ENCODE data around the gene POLR2L.

POLR2L gene

GRCh38 chr11:837189-837989 is 4.9 kb downstream of the POLR2L start:
- DNase-seq, result no peak

GRCh38 chr11:836700-837099 is 5.6 kb downstream of the POLR2L start:
- DNase-seq, result no peak

- DNase-seq, result no peak
These were observed 6.1 kb downstream of the POLR2L start for GRCh38 chr11:836274-836673.

DNA sequence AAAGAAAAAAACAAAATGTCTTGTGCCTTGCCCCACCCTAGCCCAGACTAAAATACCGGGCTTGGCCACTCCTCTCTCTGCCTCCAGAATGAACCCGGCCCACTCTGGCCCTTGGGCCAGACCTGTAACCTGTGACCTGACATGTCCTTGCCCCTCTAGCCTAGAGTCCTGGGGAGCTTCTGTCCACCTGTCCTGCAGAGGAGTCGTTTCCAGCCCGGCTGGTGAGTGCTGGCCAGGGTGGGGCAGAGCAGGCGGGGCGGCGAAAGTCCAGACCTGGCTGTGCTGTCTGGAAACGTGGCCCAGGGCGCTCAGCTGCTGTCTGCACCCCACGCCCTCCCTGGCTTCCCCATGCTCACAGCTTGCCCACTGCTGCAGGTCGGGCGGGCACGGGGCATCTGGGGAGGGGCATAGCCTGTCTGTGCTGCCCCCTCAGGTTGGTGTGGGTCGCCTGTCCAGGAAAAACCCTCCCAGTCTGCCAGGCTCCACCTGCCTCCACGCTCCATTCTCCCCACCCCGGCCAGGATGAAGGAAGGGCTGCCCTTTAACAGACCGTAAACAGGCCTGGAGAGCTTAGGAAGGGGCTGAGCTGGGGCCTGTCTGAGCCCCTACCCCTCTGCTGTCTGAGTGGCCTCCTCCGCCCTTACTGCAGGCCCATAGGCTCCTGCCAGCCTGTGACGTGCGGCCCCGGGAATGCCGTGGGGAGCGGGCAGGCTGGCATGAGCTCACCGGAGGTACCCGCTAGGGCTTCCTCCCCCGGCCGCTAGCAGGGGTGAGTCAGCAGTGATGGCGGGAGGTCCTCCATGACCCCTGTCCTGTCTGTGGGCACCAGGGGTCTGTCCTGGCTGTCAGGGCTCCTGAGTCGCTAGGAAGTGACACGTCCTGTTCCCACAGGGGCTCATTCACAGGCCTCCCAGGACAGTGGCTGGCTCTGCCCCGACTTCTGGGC is 7.7 kb downstream of the POLR2L start:
- peak; percentile 54 for DNase-seq

GRCh38 chr11:833849-834311 is 8.4 kb downstream of the POLR2L start:
- no peak for DNase-seq

DNA sequence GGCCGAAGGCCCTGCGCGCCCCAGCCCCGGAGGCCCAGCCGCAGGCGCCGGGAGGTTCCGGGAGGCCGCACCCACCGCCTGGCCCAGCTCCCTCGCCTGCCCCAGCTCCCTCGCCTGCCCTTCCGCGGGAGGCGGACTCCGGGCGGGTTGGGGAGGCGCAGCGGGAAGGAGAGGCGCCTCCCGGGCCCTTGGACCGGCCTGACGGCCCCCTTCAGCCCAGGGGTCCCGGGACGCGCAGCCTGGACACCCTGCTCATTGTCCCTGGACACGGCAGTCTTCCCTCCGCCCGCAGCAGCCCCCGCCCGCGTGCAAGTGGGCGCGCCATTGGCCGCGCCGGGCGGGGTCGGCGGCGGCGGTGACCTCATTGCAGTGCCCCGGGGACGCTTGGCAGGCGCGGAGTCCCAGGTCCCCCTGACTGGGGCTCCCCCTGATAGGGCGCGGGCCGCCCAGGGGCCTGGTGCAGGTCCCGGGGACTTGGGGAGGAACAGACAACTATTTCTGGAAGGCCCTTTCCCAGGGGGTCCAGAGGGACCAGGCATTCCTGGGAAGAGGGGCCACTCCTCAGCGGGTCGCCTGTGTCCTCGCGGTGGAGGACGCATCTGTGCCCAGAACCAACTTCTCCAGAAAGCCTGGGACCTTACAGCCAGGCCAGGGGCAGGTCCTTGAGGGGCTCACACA is 9.1 kb downstream of the POLR2L start:
- DNase-seq, result no peak

DNA sequence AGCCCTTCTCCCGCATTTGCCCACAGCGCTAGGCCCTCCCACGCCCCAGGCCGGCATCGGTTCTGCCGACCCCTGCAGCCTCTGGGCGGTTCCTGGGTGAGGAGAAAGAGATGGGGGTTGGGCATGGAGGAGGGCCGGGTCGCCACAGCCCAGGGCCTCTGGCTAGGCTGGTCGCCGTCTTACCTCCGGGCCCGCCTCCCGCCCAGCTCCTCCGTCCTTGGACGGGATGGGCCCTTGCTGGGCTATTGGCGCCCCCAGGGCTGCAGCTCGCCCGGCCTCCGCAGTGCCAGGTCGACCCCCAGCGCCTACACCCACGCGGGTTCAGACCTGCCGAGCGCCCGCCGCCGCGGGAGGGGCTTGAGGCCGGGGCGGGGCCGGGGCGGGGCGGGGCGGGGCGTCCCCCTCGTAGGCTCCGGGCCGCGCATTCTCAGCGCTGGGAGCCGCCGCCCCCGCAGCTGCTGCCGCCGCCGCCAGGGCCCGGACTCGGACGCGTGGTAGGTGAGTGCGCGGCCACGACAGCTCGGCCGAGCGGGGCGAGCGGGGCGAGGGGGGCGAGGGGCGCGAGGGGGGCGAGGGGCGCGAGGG is 9.7 kb downstream of the POLR2L start, which contains the start of gene CD151:
Gene CD151, plus strand, starts transcription at position 424 of the 585 bp plus-strand sequence. CDS start 3,118 bp downstream, outside the sequence.
- peak; percentile 58 for DNase-seq

DNA sequence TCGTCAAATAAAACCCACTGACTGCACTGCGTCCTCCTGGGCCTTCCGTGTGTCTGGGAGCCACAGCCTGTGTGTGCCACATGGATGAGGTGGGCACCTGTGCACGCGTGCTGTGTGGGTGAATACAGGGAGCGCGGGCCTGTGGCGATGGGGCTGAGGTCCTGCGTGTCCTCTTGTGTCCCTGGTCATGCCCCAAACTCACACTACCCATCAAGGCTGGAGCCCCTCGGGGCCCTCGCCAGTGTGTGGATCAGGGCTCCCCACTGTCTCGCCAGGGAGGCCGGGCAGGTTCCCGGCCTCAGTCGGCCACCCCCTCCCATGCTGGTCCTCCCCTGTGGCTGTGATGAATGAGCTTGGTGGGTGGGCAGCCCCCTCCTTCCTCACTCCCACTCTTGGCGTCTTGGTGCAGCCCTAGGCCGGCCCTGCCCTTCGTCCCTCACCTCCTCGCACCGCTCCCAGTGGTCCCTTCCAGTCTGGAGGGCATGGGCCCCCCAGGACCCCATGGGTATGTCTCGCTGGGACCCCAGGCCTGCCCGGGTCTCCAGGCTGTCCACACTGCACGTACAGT is 10.3 kb downstream of the POLR2L start:
- DNase-seq, result no peak

GRCh38 chr11:831118-831864 is 11.0 kb downstream of the POLR2L start:
- peak; percentile 38 for DNase-seq

GRCh38 chr11:830295-831117 is 11.8 kb downstream of the POLR2L start:
- peak; percentile 54 for DNase-seq

DNA sequence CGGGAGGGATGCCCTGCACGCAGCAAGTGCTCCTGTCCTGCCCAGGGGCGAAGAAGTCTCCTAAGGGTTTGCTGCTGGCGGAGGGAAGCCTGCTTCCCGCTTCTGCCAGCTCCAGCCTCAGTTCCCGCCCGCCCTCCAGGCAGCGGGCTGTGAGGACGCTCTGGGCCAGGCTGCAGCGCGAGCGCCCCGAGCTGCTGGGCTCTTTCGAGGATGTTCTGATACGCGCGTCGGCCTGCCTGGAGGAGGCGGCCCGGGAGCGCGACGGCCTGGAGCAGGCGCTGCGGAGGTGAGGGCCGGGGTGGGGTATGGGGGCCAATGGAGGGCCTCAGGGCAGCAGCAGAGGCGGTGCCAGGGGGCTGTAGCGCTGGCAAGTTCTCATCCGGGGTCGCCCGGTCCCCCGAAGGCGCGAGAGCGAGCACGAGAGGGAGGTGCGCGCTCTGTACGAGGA is 12.5 kb downstream of the POLR2L start:
- DNase-seq, result no peak

GRCh38 chr11:829176-829846 is 13.0 kb downstream of the POLR2L start:
- no peak for DNase-seq

DNA sequence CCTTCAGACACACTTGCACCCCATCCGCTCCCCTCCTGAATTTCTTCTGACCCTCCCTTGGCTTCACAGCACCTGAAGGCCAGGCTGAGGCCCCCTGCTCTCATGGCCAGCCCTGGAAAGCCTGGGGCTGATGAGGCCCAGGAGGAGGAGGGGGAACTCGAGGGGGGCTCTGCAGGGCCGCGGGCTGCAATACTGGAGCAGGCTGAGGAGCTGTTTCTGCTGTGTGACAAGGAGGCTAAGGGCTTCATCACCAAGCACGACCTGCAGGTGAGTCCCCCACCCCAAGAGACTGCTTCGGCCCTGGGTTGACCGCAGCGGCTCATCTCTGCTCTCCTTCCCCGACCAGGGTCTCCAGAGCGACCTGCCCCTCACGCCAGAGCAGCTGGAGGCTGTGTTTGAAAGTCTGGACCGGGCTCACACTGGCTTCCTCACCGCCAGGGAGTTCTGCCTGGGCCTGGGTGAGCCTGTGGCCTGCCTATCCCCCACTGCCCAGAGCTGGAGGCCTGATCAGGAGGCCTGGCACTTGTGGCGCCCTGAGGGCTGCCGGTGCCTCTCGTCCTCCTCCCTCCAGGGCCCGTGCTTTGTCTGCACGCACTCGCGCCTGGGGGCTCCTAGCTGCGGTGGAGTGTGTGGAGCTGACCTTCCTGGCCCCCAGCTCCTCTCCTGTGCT is 13.7 kb downstream of the POLR2L start:
- DNase-seq, result no peak

GRCh38 chr11:827897-828192 is 14.5 kb downstream of the POLR2L start, which contains the start of gene CRACR2B:
Gene CRACR2B (plus strand): TSS chr11:827919. CDS start chr11:828608, 689 bp downstream.
- DNase-seq, result no peak

- DNase-seq, result no peak
These were observed 15.0 kb downstream of the POLR2L start for GRCh38 chr11:827146-827896.

GRCh38 chr11:826836-827145 is 15.5 kb downstream of the POLR2L start:
- DNase-seq, result no peak

DNA sequence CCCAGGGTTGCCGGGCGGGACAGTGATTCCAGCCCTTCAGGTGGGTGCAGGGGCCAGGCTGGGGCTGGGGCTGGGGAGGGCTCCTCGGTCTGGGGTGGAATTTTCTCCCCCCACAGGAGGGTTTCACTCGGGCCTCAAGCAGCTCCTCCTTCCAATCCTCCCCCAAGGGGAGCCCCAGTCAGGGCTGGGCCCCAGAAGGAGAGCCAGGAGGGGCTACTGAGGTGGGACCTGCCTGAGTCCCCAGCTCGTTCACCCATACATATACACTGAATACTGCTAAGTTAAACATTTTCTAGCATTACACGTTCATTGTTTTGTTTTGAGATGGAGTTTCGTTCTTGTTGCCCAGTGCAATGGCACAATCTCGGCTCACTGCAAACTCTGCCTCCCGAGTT is 16.1 kb downstream of the POLR2L start:
- no peak for DNase-seq

GRCh38 chr11:825366-826226 is 16.7 kb downstream of the POLR2L start:
- DNase-seq, result no peak
